ENCODE data around the gene AK8.

Gene AK8

GRCh38 chr9:132728071-132728470, 150.0 kb downstream of the AK8 start:
- Histone ChIP-seq H3K79me2 (ENCODE audit: insufficient read depth, low read length) (no peaks in the 10 kb centered on the region), H3K36me3 (ENCODE audit: low read length) (no peaks in the 10 kb centered on the region), H3K4me3 (ENCODE audit: insufficient read depth, low read length, poor library complexity, severe bottlenecking) (no peak overlapping the region), H3F3A (ENCODE audit: insufficient read depth) (no peaks in the 10 kb centered on the region), H4K20me1 (ENCODE audit: low read depth, low read length) (no peaks in the 10 kb centered on the region), H3K4me2 (ENCODE audit: low read depth, low read length, poor library complexity, severe bottlenecking) (no peak overlapping the region), H3K27me3 (ENCODE audit: low read length) (no peaks in the 10 kb centered on the region), H3K9me2 (replicated peaks; ENCODE audit: insufficient read depth, low read length) (no peaks in the 10 kb centered on the region), H3K9ac (ENCODE audit: low read length) (no peak overlapping the region), H3K9me3 (ENCODE audit: insufficient read depth, low read length) (no peaks in the 10 kb centered on the region), H3K27ac (ENCODE audit: low read depth, low read length) (no peak overlapping the region), H2AFZ (ENCODE audit: low read depth, low read length, severe bottlenecking) (no peak overlapping the region)
- TF ChIP-seq CTCF (IDR thresholded peaks at IDR 0.05; ENCODE audit: insufficient read depth, low read length, poor library complexity, severe bottlenecking) (no peak), EZH2phosphoT487 (conservative IDR thresholded peaks at IDR 0.05; ENCODE audit: low read length) (no peak)

- H3K9ac ChIP-seq (ENCODE audit: low read length) = no peak overlapping the region
- H3K79me2 ChIP-seq (ENCODE audit: insufficient read depth, low read length) = no peaks in the 10 kb centered on the region
- no peaks in the 10 kb centered on the region for H3K27me3 ChIP-seq (ENCODE audit: low read length)
- no peak overlapping the region for H3K4me3 ChIP-seq (ENCODE audit: insufficient read depth, low read length, poor library complexity, severe bottlenecking)
- H3K4me2 ChIP-seq (ENCODE audit: low read depth, low read length, poor library complexity, severe bottlenecking) = no peak overlapping the region
- no peak overlapping the region for H2AFZ ChIP-seq (ENCODE audit: low read depth, low read length, severe bottlenecking)
- TF ChIP-seq CTCF (IDR thresholded peaks at IDR 0.05; ENCODE audit: insufficient read depth, low read length, poor library complexity, severe bottlenecking) (no peak), EZH2phosphoT487 (conservative IDR thresholded peaks at IDR 0.05; ENCODE audit: low read length) (no peak)
- no peaks in the 10 kb centered on the region for H3K36me3 ChIP-seq (ENCODE audit: low read length)
- no peak overlapping the region for H3K27ac ChIP-seq (ENCODE audit: low read depth, low read length)
- no peaks in the 10 kb centered on the region for H3K9me3 ChIP-seq (ENCODE audit: insufficient read depth, low read length)
- no peaks in the 10 kb centered on the region for H3K9me2 ChIP-seq (replicated peaks; ENCODE audit: insufficient read depth, low read length)
- H4K20me1 ChIP-seq (ENCODE audit: low read depth, low read length) = no peaks in the 10 kb centered on the region
- no peaks in the 10 kb centered on the region for H3F3A ChIP-seq (ENCODE audit: insufficient read depth)
Measured at GRCh38 chr9:132726576-132727130, 151.4 kb downstream of the AK8 start.

GRCh38 chr9:132725306-132725705, 152.8 kb downstream of the AK8 start:
- no peaks in the 10 kb centered on the region for H4K20me1 ChIP-seq (ENCODE audit: low read depth, low read length)
- H3K9me3 ChIP-seq (ENCODE audit: insufficient read depth, low read length) = no peaks in the 10 kb centered on the region
- no peaks in the 10 kb centered on the region for H3K36me3 ChIP-seq (ENCODE audit: low read length)
- H3K79me2 ChIP-seq (ENCODE audit: insufficient read depth, low read length) = no peaks in the 10 kb centered on the region
- H3K9ac ChIP-seq (ENCODE audit: low read length) = no peak overlapping the region
- no peak overlapping the region for H3K27ac ChIP-seq (ENCODE audit: low read depth, low read length)
- H3F3A ChIP-seq (ENCODE audit: insufficient read depth) = no peaks in the 10 kb centered on the region
- TF ChIP-seq CTCF (IDR thresholded peaks at IDR 0.05; ENCODE audit: insufficient read depth, low read length, poor library complexity, severe bottlenecking) = no peak
- no peak for TF ChIP-seq EZH2phosphoT487 (conservative IDR thresholded peaks at IDR 0.05; ENCODE audit: low read length)
- H3K9me2 ChIP-seq (replicated peaks; ENCODE audit: insufficient read depth, low read length) = no peaks in the 10 kb centered on the region
- H3K27me3 ChIP-seq (ENCODE audit: low read length) = no peaks in the 10 kb centered on the region
- no peak overlapping the region for H3K4me3 ChIP-seq (ENCODE audit: insufficient read depth, low read length, poor library complexity, severe bottlenecking)
- no peak overlapping the region for H3K4me2 ChIP-seq (ENCODE audit: low read depth, low read length, poor library complexity, severe bottlenecking)
- H2AFZ ChIP-seq (ENCODE audit: low read depth, low read length, severe bottlenecking) = no peak overlapping the region
